ENCODE results near the gene GADL1. TPM values are rescaled to one million over a fixed set of nuclear protein-coding genes. Genes with fewer than 3 reads are reported as not detected.

The GADL1 gene
- total and polyA plus RNA-seq, 2 experiments from 2014 or later = 0.13 TPM; not detected in 1

- no peak overlapping the region for H2AFZ ChIP-seq
- DNase-seq (ENCODE audit: low spot score) = peak; percentile 80
- no peak overlapping the region for H3K4me2 ChIP-seq
- H3K9me3 ChIP-seq (ENCODE audit: low read depth) = no peaks in the 10 kb centered on the region
- H3K9me2 ChIP-seq (replicated peaks; ENCODE audit: insufficient read depth) = no peaks in the 10 kb centered on the region
- no peaks in the 10 kb centered on the region for H4K20me1 ChIP-seq (ENCODE audit: insufficient read depth, poor library complexity, severe bottlenecking)
- WGBS (ENCODE audit: low lambda C conversion rate, missing lambda C conversion rate) = 6% methylated on average over 2 of the region's 2 CpGs
- H3K4me3 ChIP-seq = no peak overlapping the region
- no peak overlapping the region for H3K27ac ChIP-seq
- no peaks in the 10 kb centered on the region for H3K36me3 ChIP-seq (replicated peaks; ENCODE audit: insufficient read depth, low read depth)
- H3K27me3 ChIP-seq = no peaks in the 10 kb centered on the region
- H3K4me1 ChIP-seq (ENCODE audit: insufficient read depth) = peaks cover 12% of the 10 kb centered on the region
- TF ChIP-seq CTCF (IDR thresholded peaks at IDR 0.05; ENCODE audit: poor library complexity) (peak; percentile 82), EZH2phosphoT487 (IDR thresholded peaks at IDR 0.05; ENCODE audit: low read depth, severe bottlenecking, unreplicated experiment) (no peak)
- H3K79me2 ChIP-seq = no peaks in the 10 kb centered on the region
Observed at GRCh38 chr3:30693470-30694120, 200.9 kb downstream of the GADL1 start.

GRCh38 chr3:30692498-30693130 lies 201.8 kb downstream of the GADL1 start:
- WGBS (ENCODE audit: low lambda C conversion rate, missing lambda C conversion rate) = 64% methylated on average over 3 of the region's 3 CpGs
- H2AFZ ChIP-seq = no peak overlapping the region
- no peaks in the 10 kb centered on the region for H3K27me3 ChIP-seq
- H3K27ac ChIP-seq = peak overlapping the region; percentile 4
- no peak overlapping the region for H3K4me3 ChIP-seq
- DNase-seq (ENCODE audit: low spot score) = no peak
- H3K36me3 ChIP-seq (replicated peaks; ENCODE audit: insufficient read depth, low read depth) = no peaks in the 10 kb centered on the region
- H3K9me3 ChIP-seq (ENCODE audit: low read depth) = no peaks in the 10 kb centered on the region
- no peaks in the 10 kb centered on the region for H4K20me1 ChIP-seq (ENCODE audit: insufficient read depth, poor library complexity, severe bottlenecking)
- H3K4me1 ChIP-seq (ENCODE audit: insufficient read depth) = peaks cover 21% of the 10 kb centered on the region
- TF ChIP-seq EZH2phosphoT487 (IDR thresholded peaks at IDR 0.05; ENCODE audit: low read depth, severe bottlenecking, unreplicated experiment) = no peak
- no peak for TF ChIP-seq CTCF (IDR thresholded peaks at IDR 0.05; ENCODE audit: poor library complexity)
- no peak for TF ChIP-seq EZH2 (IDR thresholded peaks at IDR 0.05; ENCODE audit: borderline replicate concordance)
- H3K4me2 ChIP-seq = no peak overlapping the region
- H3K79me2 ChIP-seq = no peaks in the 10 kb centered on the region
- no peaks in the 10 kb centered on the region for H3K9me2 ChIP-seq (replicated peaks; ENCODE audit: insufficient read depth)

GRCh38 chr3:30691944-30692343 lies 202.5 kb downstream of the GADL1 start:
- Histone ChIP-seq H3K36me3 (replicated peaks; ENCODE audit: insufficient read depth, low read depth) (no peaks in the 10 kb centered on the region), H3K4me3 (no peak overlapping the region), H3K4me2 (no peak overlapping the region), H3K27me3 (no peaks in the 10 kb centered on the region), H3K9me2 (replicated peaks; ENCODE audit: insufficient read depth) (no peaks in the 10 kb centered on the region), H3K9me3 (ENCODE audit: low read depth) (no peaks in the 10 kb centered on the region), H2AFZ (no peak overlapping the region), H4K20me1 (ENCODE audit: insufficient read depth, poor library complexity, severe bottlenecking) (no peaks in the 10 kb centered on the region), H3K4me1 (ENCODE audit: insufficient read depth) (peaks cover 21% of the 10 kb centered on the region), H3K27ac (no peak overlapping the region), H3K79me2 (no peaks in the 10 kb centered on the region)
- TF ChIP-seq EZH2 (IDR thresholded peaks at IDR 0.05; ENCODE audit: borderline replicate concordance) = no peak
- no peak for TF ChIP-seq EZH2phosphoT487 (IDR thresholded peaks at IDR 0.05; ENCODE audit: low read depth, severe bottlenecking, unreplicated experiment)
- TF ChIP-seq CTCF (IDR thresholded peaks at IDR 0.05; ENCODE audit: poor library complexity) = no peak
- 88% methylated on average over 1 of the region's 1 CpG for WGBS (ENCODE audit: low lambda C conversion rate, missing lambda C conversion rate)
- no peak for DNase-seq (ENCODE audit: low spot score)

Measured in hepatocyte (in vitro differentiated cells).